ENCODE measurements around the gene CPB2.
A peak's percentile ranks its signal among the peaks of the same experiment; 100 is the strongest.

CPB2 gene

DNA sequence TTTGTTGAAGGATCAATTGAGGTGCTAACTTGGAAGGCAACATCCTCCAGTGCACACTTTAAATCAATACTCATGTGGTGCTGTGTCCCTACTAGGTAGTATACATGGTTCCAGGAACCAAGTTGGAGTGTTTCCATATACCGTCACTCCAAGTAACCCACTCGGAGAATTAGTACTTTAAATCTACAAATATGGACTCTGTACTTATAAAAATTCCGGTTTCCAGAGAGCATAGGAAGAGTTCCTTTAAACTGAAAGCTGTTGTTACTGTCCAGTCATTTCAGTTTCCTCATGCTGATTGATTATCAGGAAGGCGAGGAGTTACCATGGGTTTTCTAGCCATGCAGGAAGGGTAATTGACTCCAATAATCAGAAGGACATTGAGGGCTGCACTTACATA lies 7.2 kb downstream of the CPB2 start:
- DNase-seq (ENCODE audit: low spot score): no peak

DNA sequence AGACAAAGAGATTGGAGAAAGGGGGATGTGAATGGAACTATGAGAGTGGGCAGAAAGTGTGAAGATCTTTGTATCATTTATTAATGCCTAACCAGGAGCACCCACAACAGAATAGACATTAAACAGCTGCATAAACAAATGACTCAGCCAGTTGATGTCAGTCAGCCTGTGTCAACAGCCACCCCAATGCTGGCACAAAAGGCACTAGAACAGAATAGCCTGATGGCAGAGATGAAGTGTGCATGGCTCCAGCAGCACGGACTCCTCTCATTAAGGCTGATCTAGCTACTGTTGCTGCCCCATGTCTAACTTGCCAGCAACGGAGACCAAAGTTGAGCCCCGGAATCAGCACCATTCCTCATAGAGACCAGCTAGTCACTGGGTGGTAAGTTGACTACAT lies 7.8 kb downstream of the CPB2 start:
- peak; percentile 81 for DNase-seq (ENCODE audit: low spot score)

DNA sequence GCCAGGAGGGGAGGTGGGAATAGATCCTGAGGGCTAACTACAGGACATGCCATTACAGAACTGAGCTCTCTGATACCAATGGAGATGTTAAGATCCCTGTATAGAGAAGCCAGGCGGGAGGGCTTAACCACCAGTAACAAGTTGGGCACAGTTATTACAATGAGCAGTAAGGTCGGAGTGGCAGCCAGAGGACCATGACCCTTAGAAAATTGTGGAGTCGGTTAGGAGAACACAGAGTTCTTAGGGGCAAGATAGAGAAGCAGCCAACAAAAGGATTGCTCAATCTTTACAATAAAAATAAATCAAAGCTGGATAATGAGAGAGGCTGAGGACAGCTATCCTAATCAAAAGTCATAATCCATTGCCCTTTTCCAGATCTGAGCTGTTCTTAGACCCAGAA lies 10.4 kb downstream of the CPB2 start:
- no peak for DNase-seq (ENCODE audit: low spot score)

DNA sequence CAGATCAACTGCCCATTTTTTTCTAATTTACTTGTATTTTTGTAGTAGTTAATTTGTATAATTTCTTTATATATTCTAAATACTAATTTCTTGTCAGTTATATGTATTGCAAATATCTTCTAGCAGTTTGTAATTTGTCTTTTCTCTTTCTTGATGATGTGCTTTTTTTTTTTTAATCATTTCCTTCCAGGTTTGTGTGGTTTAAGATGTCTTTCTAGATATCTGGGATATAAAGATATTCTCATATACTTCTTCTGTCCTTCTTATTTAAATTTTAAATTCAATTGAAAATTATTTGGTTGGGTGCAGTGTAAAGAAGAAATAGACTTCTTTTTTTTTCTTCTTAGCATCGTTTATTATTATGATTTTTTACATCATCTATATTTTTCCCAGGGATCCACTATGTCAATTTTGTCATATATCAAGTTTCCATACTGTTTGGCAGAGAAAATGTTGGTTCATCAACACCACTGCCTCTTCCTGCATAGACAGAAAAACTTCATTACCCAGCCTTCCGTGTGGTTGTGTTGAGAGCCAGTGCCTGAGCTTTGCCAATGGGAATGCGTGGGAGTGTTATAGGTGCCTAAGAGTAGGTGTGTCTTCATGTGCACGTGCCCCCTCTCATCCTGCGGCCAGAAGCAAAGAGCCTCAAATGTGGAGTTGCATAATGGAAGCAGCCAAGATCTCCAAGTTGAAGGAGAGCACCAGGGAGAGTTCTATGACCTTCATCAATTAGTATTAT lies 15.8 kb downstream of the CPB2 start:
- DNase-seq (ENCODE audit: low spot score): no peak

DNA sequence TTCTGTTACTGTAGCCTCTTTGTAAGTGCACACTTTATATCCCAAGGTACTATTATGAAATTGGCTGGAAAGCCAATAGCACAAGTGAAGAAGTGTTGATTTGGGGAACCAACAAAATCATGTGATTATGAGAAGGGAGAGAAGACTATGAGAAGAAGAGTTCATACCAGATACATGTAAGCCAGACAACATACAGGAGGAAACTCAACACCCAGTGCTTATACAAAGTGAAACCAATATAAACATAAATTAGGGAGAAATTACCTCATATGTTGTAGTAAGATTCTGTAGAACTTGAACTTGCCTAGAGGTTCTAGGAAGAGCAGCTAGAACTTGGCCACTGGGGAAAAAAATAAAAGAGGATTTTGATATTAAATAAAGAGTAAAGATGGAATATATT lies 17.4 kb downstream of the CPB2 start:
- no peak for DNase-seq (ENCODE audit: low spot score)

DNA sequence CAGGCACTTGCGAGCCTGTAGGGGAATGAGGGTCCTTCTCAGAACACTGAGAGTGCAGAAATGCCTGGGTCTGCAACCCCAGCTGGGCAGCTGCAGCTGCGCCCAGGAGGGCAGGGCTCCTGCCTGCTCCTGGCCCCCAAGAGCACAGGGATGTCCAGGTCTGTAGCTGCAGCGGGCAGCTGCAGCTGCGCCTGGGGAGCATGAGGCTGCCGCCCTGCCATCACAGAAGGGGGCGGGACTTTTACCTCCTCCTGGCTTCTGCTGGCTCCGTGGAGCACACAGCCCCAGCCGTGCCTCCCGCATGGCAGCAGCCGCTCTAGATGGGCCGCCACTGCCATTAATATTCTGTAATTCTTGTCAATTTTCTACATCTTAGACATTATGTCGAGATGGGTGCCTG lies 17.8 kb downstream of the CPB2 start:
- DNase-seq (ENCODE audit: low spot score): no peak

DNA sequence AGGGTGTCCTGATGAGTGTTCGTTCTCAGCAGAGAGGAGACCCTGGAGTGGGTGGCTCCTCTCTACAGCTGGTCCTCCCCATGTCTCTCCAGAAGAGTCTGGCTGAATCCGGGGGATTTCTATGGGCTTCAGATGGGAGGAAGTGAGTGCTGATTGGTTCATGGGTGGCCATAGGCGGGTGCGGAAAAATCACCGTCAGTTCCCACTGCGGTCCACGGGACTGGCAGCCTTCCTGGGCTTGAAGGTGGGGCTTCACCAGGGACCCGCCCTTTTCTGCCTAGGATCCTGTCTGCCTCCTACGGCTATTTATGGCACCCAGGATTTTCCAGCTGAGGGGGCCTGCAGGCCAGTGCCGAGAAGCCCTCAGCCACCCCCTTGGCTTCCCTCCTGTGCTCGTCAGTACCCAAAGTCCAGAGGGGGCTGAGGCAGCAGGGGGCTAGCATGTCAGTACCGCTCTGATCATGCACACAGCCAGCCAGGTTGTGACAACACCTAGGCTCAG lies 18.4 kb downstream of the CPB2 start:
- no peak for DNase-seq (ENCODE audit: low spot score)

DNA sequence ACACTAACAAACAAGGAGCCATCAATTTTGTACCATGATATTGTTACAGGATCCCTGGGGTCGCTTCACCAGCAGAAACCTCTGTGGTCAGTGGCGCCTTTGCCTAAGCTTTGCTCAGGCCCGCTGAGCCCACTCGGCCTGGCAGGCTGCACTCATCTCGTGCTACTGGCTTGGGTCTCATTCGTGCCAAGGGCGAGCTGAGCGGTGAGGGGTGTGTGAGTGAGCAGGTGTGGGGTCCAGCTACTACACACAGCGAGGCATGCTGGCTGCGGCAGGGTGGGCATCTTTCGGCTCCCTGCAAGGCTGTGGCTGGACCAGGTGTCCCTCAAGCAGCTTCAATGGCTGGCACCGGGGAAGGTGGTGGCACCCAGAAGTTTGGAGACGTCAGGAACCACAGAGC lies 19.1 kb downstream of the CPB2 start:
- no peak for DNase-seq (ENCODE audit: low spot score)

DNA sequence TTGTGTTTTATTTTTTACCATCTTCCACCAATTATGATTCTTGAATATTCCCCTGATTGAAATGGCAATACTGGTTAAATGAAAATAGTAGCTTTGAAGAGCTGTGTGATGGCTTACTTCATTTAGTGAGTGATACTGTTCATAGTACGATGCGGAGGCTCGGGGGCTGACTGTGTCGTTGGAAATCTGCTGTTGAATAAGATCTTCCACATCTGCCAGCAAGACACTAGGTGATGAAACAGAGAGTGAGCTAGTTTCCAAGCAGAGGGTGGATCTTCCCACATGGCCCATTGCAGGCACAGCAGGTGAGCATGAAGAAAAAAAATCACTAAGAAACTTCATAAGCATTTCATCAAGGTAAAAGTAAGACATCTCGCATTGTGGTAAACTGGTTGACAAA lies 22.5 kb downstream of the CPB2 start:
- no peak for DNase-seq (ENCODE audit: low spot score)

DNA sequence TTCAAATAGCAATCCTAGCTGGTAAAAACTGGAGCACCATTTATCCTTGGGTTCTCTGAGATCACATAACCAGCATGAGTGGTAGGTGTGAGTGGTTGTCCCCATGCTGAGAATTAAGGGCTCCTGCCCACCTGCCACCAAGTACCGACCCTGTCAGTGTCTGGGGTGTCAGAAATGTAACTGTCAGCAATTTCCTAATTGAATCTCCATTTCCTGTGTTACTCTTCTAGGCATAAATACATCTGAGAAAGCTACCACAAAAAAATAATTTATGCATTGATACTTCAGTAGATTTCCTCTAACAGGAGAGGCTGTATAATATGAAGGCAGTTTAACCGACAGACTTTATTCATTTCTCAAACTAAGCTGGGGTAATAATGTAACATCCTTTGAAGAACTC lies 25.1 kb downstream of the CPB2 start:
- DNase-seq (ENCODE audit: low spot score): no peak

DNA sequence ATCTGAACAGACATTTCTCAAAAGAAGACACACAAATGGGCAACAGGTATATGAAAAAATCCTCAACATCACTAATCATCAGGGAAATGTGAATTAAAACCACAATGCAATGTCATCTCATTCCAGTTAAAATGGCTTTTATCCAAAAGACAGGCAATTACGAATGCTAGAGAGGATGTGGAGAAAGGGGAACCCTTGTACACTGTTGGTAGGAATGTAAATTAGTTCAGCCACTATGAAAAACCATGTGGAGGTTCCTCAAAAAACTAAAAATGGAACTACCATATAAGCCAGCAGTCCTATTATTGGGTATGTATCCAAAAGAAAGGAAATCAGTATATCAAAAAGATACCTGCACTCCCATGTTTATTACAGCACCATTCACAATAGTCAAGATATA lies 27.6 kb downstream of the CPB2 start:
- no peak for DNase-seq (ENCODE audit: low spot score)

DNA sequence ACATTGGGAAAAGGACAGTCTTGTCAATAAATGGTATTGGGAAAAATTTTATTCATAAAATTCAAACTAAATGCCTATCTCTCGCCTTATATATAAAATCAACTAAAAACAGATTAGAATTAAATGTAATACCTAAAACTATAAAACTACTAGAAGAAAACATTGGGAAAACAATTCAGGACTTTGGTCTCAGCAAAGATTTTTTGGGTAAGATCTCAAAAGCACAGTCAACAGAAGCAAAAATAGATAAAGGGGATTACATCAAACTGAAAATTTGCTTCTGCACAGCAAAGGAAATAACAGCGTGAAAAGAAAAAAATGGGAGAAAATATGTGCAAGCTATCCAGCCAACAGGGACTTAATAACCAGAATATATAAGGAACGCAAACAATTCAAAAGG lies 28.0 kb downstream of the CPB2 start:
- no peak for DNase-seq (ENCODE audit: low spot score)

DNA sequence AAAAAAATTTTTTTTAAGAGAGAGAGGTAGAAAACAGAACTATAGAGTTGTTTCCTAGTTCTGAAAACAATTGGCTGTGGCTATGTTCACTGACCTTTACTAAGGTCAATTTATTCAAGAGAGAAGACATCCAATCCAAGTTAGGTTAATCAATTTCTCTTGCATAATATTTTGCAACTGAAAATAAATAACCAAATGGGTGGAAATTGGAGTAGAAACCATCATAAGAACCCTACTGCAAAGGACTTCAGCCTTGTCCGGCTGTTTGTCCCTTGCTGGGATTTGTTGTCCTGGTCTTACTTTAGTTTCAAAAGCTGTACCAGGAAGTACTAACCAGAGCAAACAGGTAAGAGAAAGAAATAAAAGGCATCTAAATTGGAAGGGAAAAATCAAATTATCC lies 29.0 kb downstream of the CPB2 start:
- DNase-seq (ENCODE audit: low spot score): no peak

DNA sequence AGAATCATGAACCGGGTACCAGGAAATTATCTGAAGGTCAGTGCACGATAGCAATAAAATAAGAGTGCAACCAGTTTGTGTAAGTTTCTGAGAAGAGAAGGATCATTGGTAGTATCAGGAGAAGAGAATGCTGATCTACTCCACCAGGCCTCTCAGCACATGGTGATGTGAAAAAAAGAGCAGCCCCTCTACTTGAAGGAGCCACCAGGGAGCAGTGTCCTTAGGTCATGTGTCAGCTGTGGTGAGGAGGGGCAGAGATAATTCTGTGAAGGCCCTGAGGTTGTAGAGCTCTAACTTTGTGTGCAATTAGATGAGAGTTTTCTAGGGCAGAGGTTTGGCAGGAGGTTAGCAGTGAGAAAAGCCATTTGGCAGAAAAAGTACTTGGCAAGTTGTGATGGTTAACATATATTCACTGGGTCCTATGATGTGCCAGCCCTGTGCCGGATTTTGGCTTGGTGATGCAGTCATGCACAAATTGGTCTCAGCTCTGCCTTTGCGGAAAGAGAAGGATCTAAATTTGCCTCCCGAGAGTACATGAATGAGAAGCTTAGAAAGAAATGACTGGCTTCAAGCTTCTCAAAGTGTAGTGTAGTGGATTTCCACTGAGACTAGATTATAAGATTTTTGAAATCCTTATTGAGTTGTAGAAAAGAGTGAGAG lies 33.1 kb downstream of the CPB2 start:
- DNase-seq (ENCODE audit: low spot score): no peak

DNA sequence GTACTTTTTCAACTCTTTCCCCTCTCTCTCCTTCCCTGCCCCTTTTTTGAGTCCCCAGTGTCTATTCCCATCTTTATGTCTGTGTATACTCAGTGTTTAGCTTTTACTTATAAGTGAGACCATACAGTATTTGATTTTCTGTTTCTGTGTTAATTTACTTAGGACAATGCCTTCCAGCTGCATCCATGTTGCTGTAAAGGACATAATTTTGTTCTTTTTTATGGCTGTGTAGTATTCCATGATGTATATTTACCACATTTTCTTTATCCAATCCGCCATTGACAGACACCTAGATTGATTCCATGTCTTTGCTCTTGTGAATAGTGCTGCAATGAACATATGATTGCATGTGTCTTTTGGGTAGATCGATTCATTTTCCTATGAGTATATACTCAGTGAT lies 41.5 kb downstream of the CPB2 start:
- DNase-seq (ENCODE audit: low spot score): no peak

DNA sequence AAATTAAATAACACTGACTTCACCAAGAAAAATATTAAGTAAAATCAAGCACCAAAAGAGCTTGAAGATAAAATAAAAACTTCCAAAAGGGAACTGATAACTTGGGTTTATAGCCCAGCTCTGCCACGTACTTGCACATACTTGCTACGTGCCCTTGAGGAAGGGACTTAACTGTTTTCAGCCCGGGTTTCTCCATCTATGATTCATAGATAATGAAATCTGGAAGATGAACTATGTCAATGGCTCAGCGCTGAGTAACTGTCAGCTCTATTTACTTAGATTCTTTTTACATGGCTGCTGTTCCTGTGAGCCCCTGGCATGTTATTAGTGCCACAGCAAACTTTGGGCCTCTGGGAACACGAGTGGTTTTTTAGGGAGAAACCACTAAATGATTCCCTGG lies 42.6 kb downstream of the CPB2 start:
- DNase-seq (ENCODE audit: low spot score): no peak

DNA sequence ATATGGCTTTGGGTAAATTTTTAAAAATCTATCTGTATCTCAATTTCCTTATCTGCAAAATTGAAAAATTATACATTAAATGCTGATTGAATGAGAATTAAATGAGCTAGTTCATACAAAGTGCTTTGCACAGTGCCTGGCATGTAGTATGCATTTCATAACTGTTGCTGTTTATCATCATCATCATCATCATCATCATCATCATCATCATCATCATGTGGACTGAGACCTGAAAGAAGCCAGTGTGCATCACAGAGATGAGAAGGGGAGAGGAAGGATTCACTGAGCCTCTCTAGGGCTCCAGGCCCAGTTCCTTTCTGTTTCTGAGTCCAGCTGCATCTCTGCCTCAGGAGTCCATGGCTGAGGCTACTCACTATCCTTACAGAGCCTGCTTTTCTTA lies 45.4 kb downstream of the CPB2 start:
- DNase-seq (ENCODE audit: low spot score): peak; percentile 5

DNA sequence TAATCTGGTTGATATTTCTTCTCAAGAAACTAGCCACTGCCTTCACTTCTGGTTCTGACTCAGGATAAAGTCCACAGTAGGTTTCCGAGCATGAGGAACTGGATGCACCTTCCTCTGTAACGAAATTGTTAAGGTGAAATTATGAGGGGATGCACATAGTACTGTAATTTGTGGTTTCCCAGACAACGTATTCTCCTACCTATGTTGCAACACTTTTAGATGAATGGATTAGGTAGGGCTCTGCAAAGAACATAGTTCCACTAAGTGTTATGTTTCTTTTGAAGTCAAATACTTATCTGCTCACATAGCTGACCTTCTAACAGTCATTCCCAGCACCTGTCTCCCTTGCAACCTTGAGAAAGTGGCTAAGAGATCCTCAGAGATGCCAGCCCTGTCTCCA lies 46.6 kb downstream of the CPB2 start:
- no peak for DNase-seq (ENCODE audit: low spot score)

DNA sequence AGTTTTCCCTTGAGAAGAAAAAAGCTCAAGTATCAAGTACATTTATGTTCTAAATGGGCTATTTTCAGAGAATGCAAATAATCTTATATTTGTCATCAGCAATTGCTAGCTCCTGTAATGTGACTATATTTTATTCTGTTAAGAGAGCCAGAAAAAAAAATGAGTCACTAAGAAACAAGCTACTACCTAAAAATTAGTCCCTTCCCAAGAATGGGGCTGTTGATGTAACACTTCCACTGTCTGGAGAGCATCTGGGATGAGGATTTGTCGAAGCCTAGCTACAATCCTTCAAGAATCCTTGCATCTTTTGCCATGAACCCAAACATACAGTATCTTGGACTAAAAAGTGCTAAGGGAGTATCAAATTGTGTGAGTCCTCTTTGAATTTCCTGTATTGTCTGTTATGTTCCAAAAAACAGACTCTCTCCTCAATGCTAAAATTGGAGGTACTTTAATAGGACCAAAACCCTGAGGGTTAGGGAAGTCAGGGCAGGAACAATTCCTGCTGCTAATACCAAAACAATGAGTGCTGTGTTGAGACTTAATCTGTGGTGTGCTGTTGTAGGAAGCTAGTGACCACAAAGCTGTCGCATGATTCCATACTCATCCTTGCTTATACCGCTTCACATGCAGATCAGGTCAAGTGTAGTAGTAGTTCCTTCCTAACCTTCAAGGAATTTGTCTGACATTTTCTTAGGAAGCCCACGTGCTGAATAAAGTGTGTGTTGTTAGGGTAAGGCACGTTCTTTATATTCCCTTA lies 47.4 kb downstream of the CPB2 start:
- peak; percentile 79 for DNase-seq (ENCODE audit: low spot score)

DNA sequence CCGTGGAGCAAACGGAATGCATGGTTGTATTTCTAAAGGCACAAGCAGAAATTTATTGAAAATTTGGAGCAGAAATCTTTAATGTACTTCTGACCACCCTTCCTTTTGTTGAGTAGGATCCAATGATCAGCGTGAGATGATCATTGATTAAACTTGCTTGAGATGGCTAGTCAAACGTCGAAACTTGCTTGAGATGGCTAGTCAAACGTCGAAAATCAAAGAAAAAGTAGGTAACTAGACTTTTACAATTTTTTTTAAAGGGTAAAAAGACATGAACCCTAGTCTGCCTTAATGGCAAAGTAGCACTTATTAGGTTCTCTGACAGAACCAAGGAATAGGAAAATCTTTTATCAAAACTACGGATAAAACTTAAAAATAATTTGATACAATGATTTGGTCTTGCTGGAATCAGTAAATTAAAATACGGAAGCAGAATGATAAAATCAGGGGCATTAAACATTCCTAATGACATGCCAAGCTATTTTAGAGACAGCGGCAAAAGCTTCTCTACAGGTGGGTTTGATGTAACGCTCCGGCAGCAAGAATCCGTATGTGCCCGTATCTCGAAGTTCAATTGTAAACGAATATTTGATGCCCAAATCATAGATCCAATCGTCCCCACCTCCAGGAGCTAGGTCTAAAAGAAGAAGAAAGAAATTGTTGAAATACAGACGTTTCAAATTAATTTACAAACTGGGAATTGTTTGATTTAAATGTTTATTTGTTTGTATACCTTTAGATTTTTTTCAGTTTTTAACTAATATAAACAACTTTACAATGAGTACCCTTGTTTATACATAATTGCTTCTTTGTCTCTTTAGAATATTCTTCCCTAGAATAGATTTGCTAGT lies 51.4 kb downstream of the CPB2 start:
- no peak for DNase-seq (ENCODE audit: low spot score)

DNA sequence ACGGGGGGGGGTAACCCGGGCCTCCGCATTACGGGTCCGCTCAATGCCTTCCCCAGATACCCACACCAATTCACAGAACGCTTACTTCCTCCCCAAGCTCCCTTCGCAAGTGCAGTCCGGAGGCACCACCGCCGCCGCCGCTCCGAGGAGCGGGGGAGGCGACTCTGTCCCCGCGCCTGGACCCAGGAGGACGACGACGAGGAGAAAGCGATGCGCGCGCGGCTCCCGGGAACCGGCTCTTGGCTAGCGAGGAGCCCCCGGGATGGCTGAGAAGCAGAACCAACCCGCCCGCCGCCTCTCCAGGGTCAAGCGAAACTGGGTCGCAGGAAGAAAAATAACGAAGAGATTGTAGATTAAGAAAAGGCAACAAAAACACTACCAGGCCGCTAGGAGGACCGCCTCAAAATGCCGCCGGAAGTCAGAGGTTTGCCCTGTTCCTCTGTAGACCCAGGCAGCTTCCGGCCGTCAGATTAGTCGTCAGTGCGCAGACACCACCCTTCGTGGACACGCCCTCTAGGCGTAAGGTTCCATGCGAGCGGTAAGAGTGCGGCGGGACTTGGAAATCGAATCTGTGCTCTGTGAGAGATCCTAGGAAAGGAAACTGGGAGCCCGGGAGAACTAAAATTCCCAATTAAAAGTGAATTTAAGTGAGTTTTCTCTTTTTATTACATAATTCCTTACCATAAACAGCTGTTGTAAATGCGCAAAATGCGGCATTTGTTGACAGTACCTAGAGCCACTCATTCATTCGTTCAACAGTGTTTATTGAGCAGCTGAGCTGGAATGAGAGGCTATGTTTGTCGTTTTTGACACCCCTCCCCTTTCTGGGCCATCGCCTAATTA lies 52.3 kb downstream of the CPB2 start, which contains the start of gene ZC3H13:
Gene ZC3H13, minus strand, starts transcription at position 428 of the 843 bp plus-strand sequence. CDS start 7,239 bp downstream, outside the sequence.
- DNase-seq (ENCODE audit: low spot score): peak; percentile 98

Data from Ammon's horn (tissue), 1 donor.